ENCODE results near the gene PAX8.

GRCh38 chr2:113167115-113167932 is 111.4 kb downstream of the PAX8 start:
- TF ChIP-seq CTCF (IDR thresholded peaks at IDR 0.05; ENCODE audit: low read depth, low read length), result no peak
- TF ChIP-seq EZH2phosphoT487 (IDR thresholded peaks at IDR 0.05; ENCODE audit: low read depth), result no peak
